Measurements from ENCODE around the gene MEIS3. TPM values are rescaled to one million over a fixed set of nuclear protein-coding genes. Genes with fewer than 3 reads are reported as not detected.

MEIS3 gene
- total and polyA plus RNA-seq, 2 donors from 2014 or later: 3.8 to 7.6 TPM

- no peak overlapping the region for H3K4me3 ChIP-seq (ENCODE audit: low read length in 3 of 3)
- H3K27me3 ChIP-seq (ENCODE audit: control insufficient read depth, insufficient read depth, low read length): peaks cover 13% of the 10 kb centered on the region
- DNase-seq: peak in 1 of 5 donors; percentile 61
- intact Hi-C loops (cut with DNase I): no loop called here
- no peaks in the 10 kb centered on the region for H3K36me3 ChIP-seq (ENCODE audit: control insufficient read depth in 2 of 3, insufficient read depth in 3 of 3, low read length in 3 of 3)
- H3K9ac ChIP-seq (ENCODE audit: low read length in 3 of 3): no peak overlapping the region
- FAIRE-seq: no peak
- H3K4me1 ChIP-seq (ENCODE audit: control insufficient read depth in 2 of 3, insufficient read depth in 2 of 3, low read depth in 1 of 3, low read length in 3 of 3): peaks cover 0 to 6% (median 0%) of the 10 kb centered on the region in 3 donors
- TF ChIP-seq, protein P1, sequence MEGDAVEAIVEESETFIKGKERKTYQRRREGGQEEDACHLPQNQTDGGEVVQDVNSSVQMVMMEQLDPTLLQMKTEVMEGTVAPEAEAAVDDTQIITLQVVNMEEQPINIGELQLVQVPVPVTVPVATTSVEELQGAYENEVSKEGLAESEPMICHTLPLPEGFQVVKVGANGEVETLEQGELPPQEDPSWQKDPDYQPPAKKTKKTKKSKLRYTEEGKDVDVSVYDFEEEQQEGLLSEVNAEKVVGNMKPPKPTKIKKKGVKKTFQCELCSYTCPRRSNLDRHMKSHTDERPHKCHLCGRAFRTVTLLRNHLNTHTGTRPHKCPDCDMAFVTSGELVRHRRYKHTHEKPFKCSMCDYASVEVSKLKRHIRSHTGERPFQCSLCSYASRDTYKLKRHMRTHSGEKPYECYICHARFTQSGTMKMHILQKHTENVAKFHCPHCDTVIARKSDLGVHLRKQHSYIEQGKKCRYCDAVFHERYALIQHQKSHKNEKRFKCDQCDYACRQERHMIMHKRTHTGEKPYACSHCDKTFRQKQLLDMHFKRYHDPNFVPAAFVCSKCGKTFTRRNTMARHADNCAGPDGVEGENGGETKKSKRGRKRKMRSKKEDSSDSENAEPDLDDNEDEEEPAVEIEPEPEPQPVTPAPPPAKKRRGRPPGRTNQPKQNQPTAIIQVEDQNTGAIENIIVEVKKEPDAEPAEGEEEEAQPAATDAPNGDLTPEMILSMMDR (IDR thresholded peaks at IDR 0.05; ENCODE audit: borderline replicate concordance, extremely low read depth, insufficient read depth): no peak
- H3K27ac ChIP-seq (ENCODE audit: low read depth in 2 of 2, low read length in 2 of 2): no peak overlapping the region
- H3K9me3 ChIP-seq (ENCODE audit: control insufficient read depth in 2 of 3, insufficient read depth in 1 of 3, low read length in 3 of 3): no peaks in the 10 kb centered on the region
These were observed 9.9 kb upstream of the MEIS3 start for GRCh38 chr19:47429140-47429793.

- H3K27me3 ChIP-seq (ENCODE audit: control insufficient read depth, insufficient read depth, low read length): peaks cover 18% of the 10 kb centered on the region
- no peaks in the 10 kb centered on the region for H3K9me3 ChIP-seq (ENCODE audit: control insufficient read depth in 2 of 3, insufficient read depth in 1 of 3, low read length in 3 of 3)
- H3K9ac ChIP-seq (ENCODE audit: low read length in 3 of 3): peak overlapping the region in 1 of 3 donors; percentile 15
- TF ChIP-seq, protein P1 (IDR thresholded peaks at IDR 0.05; ENCODE audit: borderline replicate concordance, extremely low read depth, insufficient read depth): no peak
- DNase-seq: peak; percentile 87 to 97 (median 95)
- H3K36me3 ChIP-seq (ENCODE audit: control insufficient read depth in 2 of 3, insufficient read depth in 3 of 3, low read length in 3 of 3): no peaks in the 10 kb centered on the region
- intact Hi-C loops (cut with DNase I): no loop called here
- H3K27ac ChIP-seq (ENCODE audit: low read depth in 2 of 2, low read length in 2 of 2): no peak overlapping the region
- H3K4me3 ChIP-seq (ENCODE audit: low read length in 3 of 3): peak overlapping the region in 1 of 3 donors; percentile 39
- H3K4me1 ChIP-seq (ENCODE audit: control insufficient read depth in 2 of 3, insufficient read depth in 2 of 3, low read depth in 1 of 3, low read length in 3 of 3): peaks cover 0 to 6% (median 0%) of the 10 kb centered on the region in 3 donors
- no peak for FAIRE-seq
These were observed 9.0 kb upstream of the MEIS3 start for GRCh38 chr19:47428177-47428894.

- intact Hi-C loops (cut with DNase I): no loop called here
- no peak for FAIRE-seq
- no peak overlapping the region for H3K27ac ChIP-seq (ENCODE audit: low read depth in 2 of 2, low read length in 2 of 2)
These were observed 8.2 kb upstream of the MEIS3 start for GRCh38 chr19:47427241-47428176.

More at GRCh38 chr19:47427241-47428176, 8.2 kb upstream of the MEIS3 start:
- H3K27me3 ChIP-seq (ENCODE audit: control insufficient read depth, insufficient read depth, low read length): peaks cover 24% of the 10 kb centered on the region
- peak overlapping the region in 1 of 3 donors; percentile 39 for H3K4me3 ChIP-seq (ENCODE audit: low read length in 3 of 3)
- peak; percentile 73 to 89 (median 79) for DNase-seq
- TF ChIP-seq, protein P1 (IDR thresholded peaks at IDR 0.05; ENCODE audit: borderline replicate concordance, extremely low read depth, insufficient read depth): peak; percentile 65
- peak overlapping the region in 1 of 3 donors; percentile 15 for H3K9ac ChIP-seq (ENCODE audit: low read length in 3 of 3)
- H3K36me3 ChIP-seq (ENCODE audit: control insufficient read depth in 2 of 3, insufficient read depth in 3 of 3, low read length in 3 of 3): no peaks in the 10 kb centered on the region
- no peaks in the 10 kb centered on the region for H3K9me3 ChIP-seq (ENCODE audit: control insufficient read depth in 2 of 3, insufficient read depth in 1 of 3, low read length in 3 of 3)
- H3K4me1 ChIP-seq (ENCODE audit: control insufficient read depth in 2 of 3, insufficient read depth in 2 of 3, low read depth in 1 of 3, low read length in 3 of 3): peaks cover 0 to 6% (median 0%) of the 10 kb centered on the region in 3 donors
